ENCODE data around the gene DYNLT4.

GRCh38 chr1:44790968-44791801 is 16.0 kb downstream of the DYNLT4 start:
- TF ChIP-seq ZNF317 (CRISPR knock-in tag; IDR thresholded peaks at IDR 0.05; ENCODE audit: borderline replicate concordance, low read depth), result no peak
- no peak for TF ChIP-seq CTCF (IDR thresholded peaks at IDR 0.05)
- no peak for TF ChIP-seq SMAD3 (CRISPR knock-in tag; IDR thresholded peaks at IDR 0.05; ENCODE audit: borderline replicate concordance)
- TF ChIP-seq, protein P1, sequence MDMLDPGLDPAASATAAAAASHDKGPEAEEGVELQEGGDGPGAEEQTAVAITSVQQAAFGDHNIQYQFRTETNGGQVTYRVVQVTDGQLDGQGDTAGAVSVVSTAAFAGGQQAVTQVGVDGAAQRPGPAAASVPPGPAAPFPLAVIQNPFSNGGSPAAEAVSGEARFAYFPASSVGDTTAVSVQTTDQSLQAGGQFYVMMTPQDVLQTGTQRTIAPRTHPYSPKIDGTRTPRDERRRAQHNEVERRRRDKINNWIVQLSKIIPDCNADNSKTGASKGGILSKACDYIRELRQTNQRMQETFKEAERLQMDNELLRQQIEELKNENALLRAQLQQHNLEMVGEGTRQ (CRISPR knock-in tag; IDR thresholded peaks at IDR 0.05), result no peak
- TF ChIP-seq, protein P2, sequence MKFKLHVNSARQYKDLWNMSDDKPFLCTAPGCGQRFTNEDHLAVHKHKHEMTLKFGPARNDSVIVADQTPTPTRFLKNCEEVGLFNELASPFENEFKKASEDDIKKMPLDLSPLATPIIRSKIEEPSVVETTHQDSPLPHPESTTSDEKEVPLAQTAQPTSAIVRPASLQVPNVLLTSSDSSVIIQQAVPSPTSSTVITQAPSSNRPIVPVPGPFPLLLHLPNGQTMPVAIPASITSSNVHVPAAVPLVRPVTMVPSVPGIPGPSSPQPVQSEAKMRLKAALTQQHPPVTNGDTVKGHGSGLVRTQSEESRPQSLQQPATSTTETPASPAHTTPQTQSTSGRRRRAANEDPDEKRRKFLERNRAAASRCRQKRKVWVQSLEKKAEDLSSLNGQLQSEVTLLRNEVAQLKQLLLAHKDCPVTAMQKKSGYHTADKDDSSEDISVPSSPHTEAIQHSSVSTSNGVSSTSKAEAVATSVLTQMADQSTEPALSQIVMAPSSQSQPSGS (CRISPR knock-in tag; IDR thresholded peaks at IDR 0.05; ENCODE audit: borderline replicate concordance, low read depth), result no peak
- no peak for TF ChIP-seq IRF2 (CRISPR knock-in tag; IDR thresholded peaks at IDR 0.05; ENCODE audit: borderline replicate concordance, low read depth)

All from WTC11 (cell line).